HepG2 (cell line): Measurements from ENCODE around the gene ALOXE3. TPM values are rescaled to one million over a fixed set of nuclear protein-coding genes. Genes with fewer than 3 reads are reported as not detected.

Source experiments
- CREM ChIP-seq, 2 experiments: sonication (generic) in 1 of 2; formaldehyde crosslinking in 1 of 2; IDR thresholded peaks; 2 replicates each; pipeline versions ENCODE4 v1.4.0 to v1.6.1; 2016 to 2020; ENCODE audit warnings: antibody characterized with exemption in 1 of 2, mild to moderate bottlenecking in 1 of 2, missing genetic modification reagents in 1 of 2
- ELF3 ChIP-seq: IDR thresholded peaks from 2 replicates; pipeline ENCODE4 v1.6.1; 2016; ENCODE audit warnings: missing genetic modification reagents, missing compliant biosample characterization
- ISL2 ChIP-seq: sonication (generic); formaldehyde crosslinking; IDR thresholded peaks from 2 replicates; pipeline ENCODE4 v1.5.0; 2020; ENCODE audit warnings: missing genetic modification reagents
- KIAA2018 ChIP-seq: sonication (generic); formaldehyde crosslinking; IDR thresholded peaks from 2 replicates; pipeline ENCODE4 v1.5.0; 2020; ENCODE audit warnings: mild to moderate bottlenecking, missing genetic modification reagents, borderline replicate concordance
- LCORL ChIP-seq, 2 experiments: fragments of 450-650 bp in 1 of 2; sonication (generic) in 1 of 2; formaldehyde crosslinking in 1 of 2; IDR thresholded peaks; 2 replicates each; pipeline versions ENCODE4 v1.5.0 to v1.6.1; 2017 to 2020; ENCODE audit warnings: antibody characterized with exemption in 1 of 2, missing genetic modification reagents in 1 of 2
- MBD4 ChIP-seq: IDR thresholded peaks from 2 replicates; pipeline ENCODE4 v1.6.1; 2012; ENCODE audit warnings: low read length, inconsistent platforms, borderline replicate concordance
- NCOA1 ChIP-seq: sonication (generic); formaldehyde crosslinking; IDR thresholded peaks from 2 replicates; pipeline ENCODE4 v1.9.0; 2021; ENCODE audit warnings: missing genetic modification reagents
- NFATC3 ChIP-seq: sonication (generic); formaldehyde crosslinking; IDR thresholded peaks from 2 replicates; pipeline ENCODE4 v1.5.1; 2020; ENCODE audit warnings: mild to moderate bottlenecking, missing genetic modification reagents
- TCF7L2 ChIP-seq: IDR thresholded peaks from 2 replicates; pipeline ENCODE4 v1.6.1; 2011; ENCODE audit warnings: mild to moderate bottlenecking, low read depth, low read length, moderate library complexity
- THAP11 ChIP-seq: IDR thresholded peaks from 2 replicates; pipeline ENCODE4 v1.6.1; 2016; ENCODE audit warnings: missing biosample characterization, missing genetic modification reagents
- ZEB1 ChIP-seq: IDR thresholded peaks from 2 replicates; pipeline ENCODE4 v1.6.1; 2012; ENCODE audit warnings: mild to moderate bottlenecking, low read depth, inconsistent platforms; ENCODE audit not compliant: insufficient replicate concordance
- ZFP36L2 ChIP-seq: sonication (generic); formaldehyde crosslinking; IDR thresholded peaks from 2 replicates; pipeline ENCODE4 v1.4.0; 2020; ENCODE audit warnings: missing genetic modification reagents
- ZGPAT ChIP-seq: IDR thresholded peaks from 2 replicates; pipeline ENCODE4 v1.6.1; 2016; ENCODE audit warnings: mild to moderate bottlenecking
- ZNF12 ChIP-seq: sonication (generic); formaldehyde crosslinking; IDR thresholded peaks from 2 replicates; pipeline ENCODE4 v1.5.0; 2020; ENCODE audit warnings: missing genetic modification reagents
- ZNF234 ChIP-seq: sonication (generic); formaldehyde crosslinking; conservative IDR thresholded peaks from 2 replicates; pipeline ENCODE4 v1.5.1; 2020; ENCODE audit warnings: mild to moderate bottlenecking, missing genetic modification reagents
- polyA plus RNA-seq, 8 experiments: library from polyadenylated mRNA; depleted of rRNA in 3 of 8; stranded (reverse) in 7 of 8; unstranded in 1 of 8; fragments of >200 nt; fragmentation: Illumina TruSeq in 4 of 8; extraction: Trizol in 4 of 8; gene quantifications; 2 replicates each; pipeline versions ENCODE4 v1.2.1 to v1.2.3, GENCODE V29; 2011 to 2016; ENCODE audit warnings: low read depth in 4 of 8, missing spikeins in 1 of 8, mixed read lengths in 1 of 8; ENCODE audit not compliant: insufficient read depth in 1 of 8
- total RNA-seq, 5 experiments: library from RNA; depleted of rRNA; stranded (reverse); fragments of >200 nt; fragmentation: Illumina TruSeq; extraction: Trizol; gene quantifications; 2 replicates each; pipeline ENCODE4 v1.2.3, GENCODE V29; 2016; ENCODE audit warnings: low read depth in 1 of 5
- TF ChIP-seq, protein P1 (sequence below): sonication (generic); formaldehyde crosslinking; IDR thresholded peaks from 2 replicates; pipeline ENCODE4 v1.5.1; 2020; ENCODE audit warnings: missing genetic modification reagents, mild to moderate bottlenecking, borderline replicate concordance

The ALOXE3 gene
- total and polyA plus RNA-seq, 2 of the 13 experiments (the other 11 are each of a cell fraction or from before 2014, with no cell fraction given), result 0.07 TPM; not detected in 1

DNA sequence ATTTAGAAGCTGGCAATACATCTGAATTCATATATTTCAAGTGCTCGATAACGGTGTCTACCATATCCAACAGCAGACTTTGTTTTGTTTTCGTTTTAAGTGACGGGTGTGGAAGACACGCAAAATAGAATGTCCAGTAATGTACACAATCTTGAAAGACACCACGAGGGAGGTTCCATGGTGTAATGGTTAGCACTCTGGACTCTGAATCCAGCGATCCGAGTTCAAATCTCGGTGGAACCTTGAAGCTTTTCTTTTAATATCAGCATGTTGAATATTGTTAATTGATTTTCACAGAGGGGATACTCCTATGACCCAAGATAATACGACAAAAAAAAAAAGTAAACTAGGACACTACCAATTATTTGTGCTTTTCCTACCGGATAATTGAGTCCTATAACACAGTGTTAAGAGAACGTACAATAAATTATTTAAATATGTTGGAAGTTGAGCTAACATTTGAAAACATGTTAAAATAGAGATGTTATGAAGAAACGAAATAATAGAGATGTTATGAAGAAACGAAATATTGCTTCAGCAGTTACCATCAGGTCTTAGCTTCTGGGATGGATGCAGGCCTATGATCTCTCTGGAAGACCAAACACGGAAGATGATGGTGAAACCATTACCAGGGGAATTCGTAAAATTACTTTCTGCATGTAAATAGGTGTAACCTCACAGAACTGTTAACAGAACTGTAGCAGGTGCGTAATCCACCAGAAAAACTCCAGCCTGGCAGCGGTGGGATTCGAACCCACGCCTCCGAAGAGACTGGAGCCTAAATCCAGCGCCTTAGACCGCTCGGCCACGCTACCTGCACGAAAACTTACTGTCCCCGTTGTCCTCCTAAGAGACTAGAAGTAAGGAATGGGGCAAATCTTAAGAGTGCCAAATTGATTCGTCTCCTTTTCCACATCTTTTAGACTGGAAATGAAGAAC, 1.5 kb upstream of the ALOXE3 start (continued):
- peak; percentile 22 for TF ChIP-seq ZGPAT (CRISPR knock-in tag)
- TF ChIP-seq ISL2, result peak; percentile 42
- no peak for TF ChIP-seq LCORL (IDR thresholded peaks at IDR 0.05)
- TF ChIP-seq LCORL (CRISPR knock-in tag; IDR thresholded peaks at IDR 0.05), result peak; percentile 53; the same call in 1 of the 2 replicates
- no peak for TF ChIP-seq MBD4
- peak; percentile 16 for TF ChIP-seq ZEB1
- TF ChIP-seq, protein P1, sequence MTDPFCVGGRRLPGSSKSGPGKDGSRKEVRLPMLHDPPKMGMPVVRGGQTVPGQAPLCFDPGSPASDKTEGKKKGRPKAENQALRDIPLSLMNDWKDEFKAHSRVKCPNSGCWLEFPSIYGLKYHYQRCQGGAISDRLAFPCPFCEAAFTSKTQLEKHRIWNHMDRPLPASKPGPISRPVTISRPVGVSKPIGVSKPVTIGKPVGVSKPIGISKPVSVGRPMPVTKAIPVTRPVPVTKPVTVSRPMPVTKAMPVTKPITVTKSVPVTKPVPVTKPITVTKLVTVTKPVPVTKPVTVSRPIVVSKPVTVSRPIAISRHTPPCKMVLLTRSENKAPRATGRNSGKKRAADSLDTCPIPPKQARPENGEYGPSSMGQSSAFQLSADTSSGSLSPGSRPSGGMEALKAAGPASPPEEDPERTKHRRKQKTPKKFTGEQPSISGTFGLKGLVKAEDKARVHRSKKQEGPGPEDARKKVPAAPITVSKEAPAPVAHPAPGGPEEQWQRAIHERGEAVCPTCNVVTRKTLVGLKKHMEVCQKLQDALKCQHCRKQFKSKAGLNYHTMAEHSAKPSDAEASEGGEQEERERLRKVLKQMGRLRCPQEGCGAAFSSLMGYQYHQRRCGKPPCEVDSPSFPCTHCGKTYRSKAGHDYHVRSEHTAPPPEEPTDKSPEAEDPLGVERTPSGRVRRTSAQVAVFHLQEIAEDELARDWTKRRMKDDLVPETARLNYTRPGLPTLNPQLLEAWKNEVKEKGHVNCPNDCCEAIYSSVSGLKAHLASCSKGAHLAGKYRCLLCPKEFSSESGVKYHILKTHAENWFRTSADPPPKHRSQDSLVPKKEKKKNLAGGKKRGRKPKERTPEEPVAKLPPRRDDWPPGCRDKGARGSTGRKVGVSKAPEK (CRISPR knock-in tag), result no peak
- 0 out of 2 replicates have a peak, but pooled peaks have one; percentile 43 for TF ChIP-seq NCOA1
- peak; percentile 70 for TF ChIP-seq ZNF12 (CRISPR knock-in tag)
- TF ChIP-seq KIAA2018 (CRISPR knock-in tag), result no peak; the same call in 1 of the 2 replicates
- TF ChIP-seq THAP11 (CRISPR knock-in tag), result peak; percentile 28
- TF ChIP-seq TCF7L2, result no peak
- TF ChIP-seq NFATC3 (CRISPR knock-in tag), result 0 out of 2 replicates have a peak, but pooled peaks have one; percentile 52
- TF ChIP-seq CREM (IDR thresholded peaks at IDR 0.05), result peak; percentile 21; the same call in 1 of the 2 replicates
- no peak for TF ChIP-seq CREM (CRISPR knock-in tag; IDR thresholded peaks at IDR 0.05)
- TF ChIP-seq ZNF234, result no peak
- TF ChIP-seq ELF3 (CRISPR knock-in tag), result peak; percentile 28; the same call in 1 of the 2 replicates
- 0 out of 2 replicates have a peak, but pooled peaks have one; percentile 83 for TF ChIP-seq ZFP36L2
